ENCODE measurements around the gene DBN1. TPM values are rescaled to one million over a fixed set of nuclear protein-coding genes. Genes with fewer than 3 reads are reported as not detected.

The DBN1 gene
- total and polyA plus RNA-seq, 9 of the 15 experiments (the other 6 are each of a cell fraction or from before 2014, with no cell fraction given), result 0.25 to 87.2 (median 27.9) TPM

DNA sequence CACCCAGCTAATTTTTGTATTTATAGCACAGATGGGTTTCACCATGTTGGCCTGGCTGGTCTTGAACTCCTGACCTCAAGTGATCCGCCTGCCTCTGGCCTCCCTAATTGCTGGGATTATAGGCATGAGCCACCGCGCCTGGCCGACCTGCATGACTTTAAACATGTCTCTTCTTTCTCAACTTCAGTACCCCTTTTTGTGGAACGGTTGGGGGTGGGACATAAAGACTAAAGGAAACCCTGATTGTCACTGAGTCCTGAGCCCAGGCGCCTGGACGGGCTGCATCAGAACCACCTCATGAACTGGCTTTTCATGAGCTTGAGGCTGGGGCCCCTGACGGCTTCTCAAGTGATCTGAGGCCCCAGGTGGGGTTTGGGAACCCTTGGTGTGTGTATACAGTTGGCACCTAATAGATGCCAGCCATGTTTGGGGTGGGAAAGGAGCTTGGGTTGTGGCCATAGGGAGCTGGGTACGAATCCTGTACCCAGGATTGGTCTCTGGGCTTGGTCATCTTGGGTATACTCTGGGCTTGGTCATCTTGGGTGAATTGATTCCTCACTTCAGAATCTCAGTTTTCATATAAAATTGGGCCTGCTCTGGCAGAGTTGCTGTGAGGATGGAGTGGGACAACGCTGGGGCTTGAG, 44.7 kb downstream of the DBN1 start:
- H3K4me3 ChIP-seq, result peak overlapping the region; percentile 91
- 0 out of 2 replicates have a peak, but pooled peaks have one; percentile 14 for TF ChIP-seq HLTF (IDR thresholded peaks at IDR 0.05)
- no peak for TF ChIP-seq FOS (IDR thresholded peaks at IDR 0.05; ENCODE audit: extremely low read depth, insufficient read length)
- TF ChIP-seq ZNF740 (CRISPR knock-in tag; IDR thresholded peaks at IDR 0.05), result no peak
- TF ChIP-seq ZNF740 (tag; IDR thresholded peaks at IDR 0.05), result 0 out of 4 replicates have a peak, but pooled peaks of 1 of the 2 experiments have one; percentile 8
- TF ChIP-seq HNRNPL (IDR thresholded peaks at IDR 0.05; ENCODE audit: low read depth, low read length), result no peak
- TF ChIP-seq PML (IDR thresholded peaks at IDR 0.05; ENCODE audit: low read length), result no peak
- no peak for TF ChIP-seq ZNF79 (CRISPR knock-in tag; IDR thresholded peaks at IDR 0.05; ENCODE audit: low read depth)
- peak; percentile 20 for TF ChIP-seq CHD1 (IDR thresholded peaks at IDR 0.05; ENCODE audit: low read length)
- no peak for TF ChIP-seq NFIC (IDR thresholded peaks at IDR 0.05)
- TF ChIP-seq ZNF644 (tag; IDR thresholded peaks at IDR 0.05; ENCODE audit: low read depth), result no peak
- no peak for TF ChIP-seq OTX1 (CRISPR knock-in tag; IDR thresholded peaks at IDR 0.05)
- TF ChIP-seq TGIF2 (CRISPR knock-in tag; IDR thresholded peaks at IDR 0.05), result no peak
- TF ChIP-seq NFE2L1 (tag; IDR thresholded peaks at IDR 0.05; ENCODE audit: borderline replicate concordance, low read depth), result no peak
- 0 out of 2 replicates have a peak, but pooled peaks have one; percentile 25 for TF ChIP-seq LCOR (CRISPR knock-in tag; IDR thresholded peaks at IDR 0.05)
- no peak for TF ChIP-seq PBX2 (CRISPR knock-in tag; IDR thresholded peaks at IDR 0.05; ENCODE audit: low read depth)
- no peak for TF ChIP-seq PBX2 (tag; conservative IDR thresholded peaks at IDR 0.05; ENCODE audit: low read depth)
- TF ChIP-seq ZNF3 (CRISPR knock-in tag; IDR thresholded peaks at IDR 0.05), result no peak
- no peak for TF ChIP-seq FUS (optimal IDR thresholded peaks at IDR 0.05; ENCODE audit: low read depth, low read length)

More for the DNA sequence above, 44.7 kb downstream of the DBN1 start:
- H3K36me3 ChIP-seq (ENCODE audit: control insufficient read depth, insufficient read depth, low read length), result peaks cover 65% of the 10 kb centered on the region; the same call in 2 of the 3 replicates
- H3K79me2 ChIP-seq (ENCODE audit: control insufficient read depth, insufficient read depth, low read length), result peaks cover 50% of the 10 kb centered on the region
- H3K4me2 ChIP-seq (ENCODE audit: insufficient read depth, low read length), result peak overlapping the region; percentile 98
- no peaks in the 10 kb centered on the region for H3K27me3 ChIP-seq (ENCODE audit: control insufficient read depth in 2 of 2, insufficient read depth in 2 of 2, low read length in 2 of 2)
- no TSS peak for BruUV-seq (replicated peaks)
- no peaks in the 10 kb centered on the region for H3K9me3 ChIP-seq (replicated peaks; ENCODE audit: control insufficient read depth, insufficient read depth, low read depth, low read length)
- ChIA-PET CTCF (ENCODE audit: low intra/inter-chr PET ratio) (no interaction called here), POLR2A (interaction anchor here (0.6 to 10.8 kb wide), 7 partner anchors 8 to 58 kb away, joined by 3 to 210 read pairs (median 6); partner anchors contain the start of gene PRR7)
- ATAC-seq (no peak), FAIRE-seq (no peak), DNase-seq (ENCODE audit: extremely low read depth in 1 of 4, low spot score in 3 of 4) (no peak)
- WGBS (ENCODE audit: insufficient coverage, low coverage, missing lambda C conversion rate), result 42% methylated on average over 10 of the region's 10 CpGs
- intact Hi-C loops (cut with micrococcal nuclease) (no loop called here), in situ Hi-C loops (cut with MboI) (no loop called here)
- peaks cover 30 to 73% of the 10 kb centered on the region in 2 experiments for H3K4me1 ChIP-seq (replicated peaks in 1 of 2; ENCODE audit: control insufficient read depth in 2 of 2, insufficient read depth in 2 of 2, low read length in 2 of 2)
- H3K9ac ChIP-seq (ENCODE audit: insufficient read depth in 1 of 2, low read depth in 2 of 2, low read length in 2 of 2), result peak overlapping the region; percentile 96 to 97
- H4K20me1 ChIP-seq (replicated peaks; ENCODE audit: control insufficient read depth, insufficient read depth, low read length), result peaks cover 22% of the 10 kb centered on the region; the same call in 1 of the 2 replicates
- H2AFZ ChIP-seq (ENCODE audit: low read depth, low read length), result no peak overlapping the region
- H3K27ac ChIP-seq (ENCODE audit: extremely low read depth, low read depth, low read length), result peak overlapping the region; percentile 98
- no peaks in the 10 kb centered on the region for H3K9me1 ChIP-seq (ENCODE audit: control insufficient read depth, insufficient read depth, low read length)

Measured in K562 (cell line).